Jurkat, Clone E6-1 (cell line): ENCODE measurements around the gene PKHD1.

ENCODE experiments used
- DNase-seq: peaks from one replicate; pipeline ENCODE4 v3.0.0-alpha.2; 2011; ENCODE audit warnings: low read depth, low spot score
- H3K4me3 ChIP-seq: 2 replicates; pipeline ENCODE4 v1.5.1; 2011; ENCODE audit warnings: mild to moderate bottlenecking, low read length, control low read depth, moderate library complexity

PKHD1 gene

DNA sequence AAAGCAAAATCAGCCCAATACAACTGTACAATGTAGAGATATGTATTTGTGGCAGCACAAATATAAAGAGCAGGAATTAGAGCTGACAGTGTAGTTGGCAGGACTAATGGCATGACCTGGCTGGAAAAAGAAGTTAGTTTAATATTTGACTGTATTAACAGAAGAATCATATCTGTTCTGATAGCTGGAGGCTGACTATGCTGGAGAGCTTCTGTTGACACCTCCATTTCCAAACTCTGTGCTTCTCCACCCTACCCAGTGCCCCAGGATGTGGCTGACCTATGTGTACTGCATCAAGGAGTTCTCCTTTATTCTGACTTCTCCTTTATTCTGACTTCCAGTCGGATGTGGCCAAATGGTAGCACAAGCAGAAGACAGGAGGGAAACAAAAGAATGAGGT lies 299.3 kb downstream of the PKHD1 start:
- no peak for DNase-seq
- H3K4me3 ChIP-seq, result no peak overlapping the region

DNA sequence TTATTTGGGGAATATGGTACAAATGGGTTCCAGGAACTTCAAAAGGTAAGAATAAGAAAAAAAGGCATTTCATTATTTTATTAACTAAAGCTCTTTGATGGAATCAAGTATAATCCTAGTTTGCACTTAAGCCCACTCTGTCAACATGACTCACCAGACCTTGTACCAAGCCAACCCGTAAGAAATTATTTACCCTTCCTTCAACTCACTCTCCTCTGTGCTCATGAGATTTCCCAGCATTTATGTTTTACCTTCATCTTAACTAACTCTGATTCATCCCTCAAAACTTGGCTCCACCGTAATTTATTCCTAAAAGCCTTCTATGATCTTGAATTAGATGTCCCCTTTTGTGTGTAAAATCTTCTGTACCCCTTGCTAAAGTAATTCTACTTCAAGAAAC lies 308.7 kb downstream of the PKHD1 start:
- no peak for DNase-seq
- no peak overlapping the region for H3K4me3 ChIP-seq

DNA sequence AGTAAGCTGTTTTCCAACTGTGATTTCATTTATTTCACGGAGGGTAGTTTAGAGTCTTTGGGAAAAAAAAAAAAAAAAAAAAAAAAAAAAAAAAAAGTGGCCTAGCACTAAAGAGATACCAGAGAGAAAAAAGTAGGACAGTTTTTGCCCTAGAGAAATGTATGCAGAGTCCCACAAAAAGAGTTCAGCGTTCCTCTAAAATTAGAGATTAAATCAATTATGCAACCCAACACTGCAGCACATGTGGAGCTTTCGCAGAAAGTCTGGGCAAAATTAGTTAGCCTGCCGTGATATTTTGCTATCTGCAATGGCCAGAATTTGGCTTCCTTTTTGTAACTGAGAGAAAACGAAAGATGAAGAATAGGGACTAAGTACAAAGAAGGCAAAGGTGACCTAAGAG lies 309.8 kb downstream of the PKHD1 start:
- H3K4me3 ChIP-seq, result no peak overlapping the region
- DNase-seq, result no peak

DNA sequence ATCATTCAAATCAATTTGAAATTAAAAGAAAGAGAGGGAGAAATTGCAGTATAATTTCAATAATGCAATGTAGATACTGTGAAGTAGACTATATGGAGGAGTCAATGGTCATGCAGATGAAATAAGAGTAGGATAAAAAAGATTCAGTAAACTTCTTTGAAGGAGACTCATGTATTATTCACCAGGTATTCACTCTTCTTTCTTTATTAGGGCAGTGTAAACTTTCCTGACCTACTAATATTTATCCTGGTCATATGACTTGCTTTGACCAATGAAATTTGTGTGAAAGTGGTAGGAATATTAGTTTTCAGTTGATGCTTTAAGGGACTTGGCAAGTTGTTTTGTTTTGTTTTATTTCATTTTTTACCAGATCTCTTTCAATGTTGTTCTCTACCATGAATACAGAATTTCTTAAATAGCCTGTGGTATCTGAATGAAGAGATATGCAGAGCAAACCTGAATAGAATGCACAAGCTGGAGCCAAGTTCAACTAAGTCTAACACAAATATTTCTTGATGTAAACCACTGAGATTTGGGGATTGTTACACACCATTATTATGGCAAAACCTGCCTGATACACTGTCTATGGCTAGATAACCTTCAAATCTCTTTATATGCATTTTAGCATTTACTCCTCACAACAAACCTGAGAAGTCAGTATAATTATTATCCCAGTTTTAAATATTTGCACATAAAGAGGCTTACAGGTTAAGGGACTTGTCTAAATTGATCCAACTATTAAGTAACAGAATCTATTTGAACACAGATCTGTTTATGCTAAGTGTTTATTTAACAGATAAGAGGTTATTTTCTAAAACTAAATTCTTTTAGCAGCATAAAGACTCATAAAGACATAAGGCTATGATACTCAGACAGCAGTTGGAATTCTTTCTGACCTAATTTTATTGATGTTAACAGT lies 311.2 kb downstream of the PKHD1 start:
- DNase-seq, result no peak
- no peak overlapping the region for H3K4me3 ChIP-seq

DNA sequence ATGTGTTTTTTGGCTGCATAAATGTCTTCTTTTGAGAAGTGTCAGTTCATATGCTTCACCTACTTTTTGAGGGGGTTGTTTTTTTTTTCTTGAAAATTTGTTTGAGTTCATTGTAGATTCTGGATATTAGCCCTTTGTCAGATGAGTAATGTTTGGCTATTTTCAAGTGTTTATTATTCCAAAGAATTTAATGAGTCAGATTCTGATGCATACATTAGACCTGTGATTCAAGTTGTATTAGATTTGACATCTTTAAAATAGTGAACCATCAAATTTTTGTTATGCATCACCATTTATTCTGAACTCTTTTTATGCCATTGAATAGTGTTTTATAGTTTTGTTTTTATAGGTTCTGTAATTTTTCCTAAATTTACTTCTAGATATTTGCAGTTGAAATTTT lies 319.3 kb downstream of the PKHD1 start:
- DNase-seq, result no peak

DNA sequence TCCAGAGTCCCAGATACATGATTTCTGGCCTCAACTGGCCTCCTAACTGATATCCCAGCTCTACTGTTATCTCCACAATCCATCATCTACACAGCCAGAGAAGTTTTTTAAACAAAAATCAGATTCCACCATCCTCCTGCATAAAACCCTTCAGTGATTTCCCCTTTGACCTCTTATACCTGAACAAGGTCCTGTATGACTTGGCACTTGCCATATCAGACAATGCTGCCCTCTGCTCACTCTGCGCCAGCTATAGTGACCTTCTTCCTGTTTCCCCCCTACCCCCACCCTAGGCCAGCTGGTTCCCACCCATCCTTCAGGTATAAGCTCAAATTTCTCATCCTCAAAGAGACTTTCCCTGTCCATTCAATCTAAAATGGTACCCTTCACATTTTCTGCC lies 322.2 kb downstream of the PKHD1 start:
- DNase-seq, result no peak
- H3K4me3 ChIP-seq, result no peak overlapping the region

More for the DNA sequence above, 319.3 kb downstream of the PKHD1 start:
- no peak overlapping the region for H3K4me3 ChIP-seq

DNA sequence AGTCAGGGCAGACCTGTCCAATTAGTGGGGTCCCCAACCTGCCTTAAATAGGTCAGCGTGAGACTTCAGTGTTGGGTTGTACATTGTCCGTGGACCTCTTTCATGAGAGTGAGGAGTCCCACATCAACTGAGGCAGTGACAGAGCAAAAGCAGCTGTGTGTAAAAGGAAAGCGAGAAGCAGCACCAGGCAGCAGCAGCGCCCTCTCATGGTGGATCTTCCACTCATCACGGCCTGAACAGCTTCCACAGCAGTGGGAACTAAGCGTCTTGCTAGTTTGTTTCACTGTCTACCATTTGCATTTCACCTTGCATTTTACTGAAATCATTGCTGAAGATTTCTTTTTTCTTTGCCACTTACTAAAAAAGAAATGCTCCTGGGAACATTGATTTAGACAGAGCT lies 333.8 kb downstream of the PKHD1 start:
- DNase-seq, result peak; percentile 1
- no peak overlapping the region for H3K4me3 ChIP-seq

DNA sequence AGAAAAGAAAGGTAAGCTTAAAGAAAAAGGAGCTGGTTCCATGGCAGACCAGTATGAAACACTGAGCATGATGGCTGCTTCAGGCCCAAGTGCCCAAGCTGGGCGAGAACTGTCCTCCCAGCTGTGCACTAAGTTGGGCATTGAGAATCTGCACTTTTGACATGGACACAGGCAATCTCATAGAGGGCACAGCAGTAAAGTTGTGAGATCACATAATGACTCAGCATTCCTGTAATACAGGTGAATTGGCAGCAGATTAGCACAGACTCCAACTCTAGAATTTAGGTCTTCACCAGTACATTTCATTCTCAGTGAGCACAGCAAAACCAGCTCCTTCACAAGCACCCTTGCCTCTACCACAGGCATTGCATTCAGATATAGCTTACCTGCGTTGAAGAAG lies 343.4 kb downstream of the PKHD1 start:
- no peak overlapping the region for H3K4me3 ChIP-seq
- no peak for DNase-seq

DNA sequence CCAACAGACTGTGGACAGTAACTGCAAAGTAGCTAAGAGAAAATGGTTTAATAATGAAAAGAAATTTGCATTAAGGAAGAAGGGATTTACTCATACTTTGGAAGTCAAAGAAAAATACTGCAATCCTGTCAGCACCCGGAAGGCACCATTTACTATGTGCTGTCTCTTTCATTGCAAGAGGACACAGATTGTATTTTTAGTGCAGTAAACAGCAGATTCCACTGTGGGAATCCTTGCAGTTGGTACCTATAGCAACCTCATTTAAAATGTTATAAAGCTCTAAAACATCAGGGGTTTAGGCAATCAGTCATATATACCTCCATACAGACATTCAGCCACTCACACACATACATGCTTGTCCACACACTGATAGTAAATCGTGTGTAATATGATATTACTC lies 346.8 kb downstream of the PKHD1 start:
- H3K4me3 ChIP-seq, result no peak overlapping the region
- no peak for DNase-seq

DNA sequence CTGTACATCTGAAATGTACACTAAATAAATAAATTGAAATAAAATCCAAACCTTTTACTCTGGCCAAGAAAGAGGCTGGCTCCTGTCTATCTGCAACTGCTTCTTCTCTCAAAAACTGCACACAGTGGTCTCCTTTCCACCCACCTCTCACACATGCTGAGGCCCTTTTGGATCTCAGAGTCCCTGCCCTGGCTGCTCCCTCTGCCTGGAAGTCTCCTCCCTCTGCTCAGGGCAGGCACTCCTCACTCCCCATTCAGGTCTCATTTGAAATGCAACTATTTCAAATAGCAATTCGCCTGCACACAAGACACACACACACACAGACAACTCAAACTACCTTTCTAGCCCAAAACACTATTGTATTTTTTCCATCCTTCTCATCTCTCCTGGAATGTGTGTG lies 348.8 kb downstream of the PKHD1 start:
- DNase-seq, result no peak

DNA sequence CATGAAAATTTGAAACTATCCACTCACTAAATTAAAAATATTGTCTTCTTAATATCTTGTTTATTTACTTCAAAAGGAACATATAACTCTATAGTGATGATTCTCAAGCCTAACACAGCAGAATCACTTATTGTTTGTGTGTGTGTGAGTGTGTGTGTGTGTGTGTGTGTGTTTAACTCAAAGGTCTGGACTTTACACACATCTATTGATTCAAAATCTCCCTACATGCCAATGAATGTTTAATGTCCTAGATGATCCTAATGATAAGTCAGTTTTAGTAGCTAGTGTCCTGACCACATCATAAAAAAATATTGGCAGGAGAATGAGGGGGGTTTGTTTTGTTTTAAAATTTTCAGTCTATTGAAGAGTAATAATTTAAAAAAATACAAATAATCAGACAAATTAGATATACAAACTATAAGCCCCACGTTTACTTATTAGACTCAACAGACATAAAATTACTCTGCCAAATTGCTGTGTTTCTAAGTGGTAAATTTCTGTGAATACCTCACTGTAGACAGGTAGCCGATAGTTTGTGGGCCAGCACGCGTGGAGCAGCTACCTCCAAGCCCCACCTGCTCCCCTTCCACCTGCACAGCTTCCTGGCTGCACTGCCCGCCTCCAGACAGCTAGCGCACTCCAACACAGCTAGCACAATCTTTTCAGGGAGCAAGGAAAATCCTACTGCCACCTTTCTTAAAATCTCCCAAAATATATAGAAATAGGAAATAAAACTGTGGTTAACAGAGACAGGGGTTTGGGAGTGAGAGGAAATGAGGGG lies 349.6 kb downstream of the PKHD1 start:
- DNase-seq, result no peak
- H3K4me3 ChIP-seq, result no peak overlapping the region

More for the DNA sequence above, 348.8 kb downstream of the PKHD1 start:
- no peak overlapping the region for H3K4me3 ChIP-seq

DNA sequence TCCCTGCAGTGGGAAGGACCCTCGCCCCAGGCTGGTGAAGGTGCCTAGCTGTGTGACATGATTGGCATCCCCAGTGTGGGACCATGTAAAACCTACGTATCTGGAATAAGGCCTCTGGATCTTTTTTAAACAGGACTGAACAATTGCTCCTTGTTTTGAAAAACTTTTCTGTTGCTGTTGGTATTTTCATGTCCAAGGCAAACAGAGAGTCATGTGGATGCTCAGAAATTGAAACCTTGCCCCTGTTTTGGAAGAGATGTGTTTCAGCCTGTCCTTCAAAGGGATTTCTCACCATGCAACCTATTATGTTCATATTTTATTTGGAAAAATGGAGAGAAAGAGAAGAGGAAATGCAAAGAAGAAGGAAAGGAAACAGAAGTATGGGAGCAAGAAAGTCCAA lies 362.3 kb downstream of the PKHD1 start:
- no peak overlapping the region for H3K4me3 ChIP-seq
- no peak for DNase-seq

DNA sequence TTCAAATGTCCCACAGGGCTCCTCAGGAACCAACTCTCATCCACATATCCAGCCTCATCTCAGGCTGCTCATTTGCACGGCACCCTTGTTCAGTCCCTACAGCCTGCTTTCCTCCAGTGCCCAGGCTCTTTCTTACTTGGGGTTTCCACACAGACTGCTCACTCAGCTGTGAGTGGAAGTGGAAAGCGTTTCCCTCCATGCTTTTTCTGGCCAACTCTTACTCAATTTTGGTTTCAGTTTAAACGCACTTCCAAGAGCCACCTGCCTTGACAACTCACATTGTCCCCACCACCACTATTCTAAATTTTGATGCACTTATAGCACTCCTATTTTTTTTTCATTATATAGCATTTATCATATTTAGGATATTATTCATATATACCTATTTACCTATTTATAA lies 367.1 kb downstream of the PKHD1 start:
- DNase-seq, result no peak
- no peak overlapping the region for H3K4me3 ChIP-seq

DNA sequence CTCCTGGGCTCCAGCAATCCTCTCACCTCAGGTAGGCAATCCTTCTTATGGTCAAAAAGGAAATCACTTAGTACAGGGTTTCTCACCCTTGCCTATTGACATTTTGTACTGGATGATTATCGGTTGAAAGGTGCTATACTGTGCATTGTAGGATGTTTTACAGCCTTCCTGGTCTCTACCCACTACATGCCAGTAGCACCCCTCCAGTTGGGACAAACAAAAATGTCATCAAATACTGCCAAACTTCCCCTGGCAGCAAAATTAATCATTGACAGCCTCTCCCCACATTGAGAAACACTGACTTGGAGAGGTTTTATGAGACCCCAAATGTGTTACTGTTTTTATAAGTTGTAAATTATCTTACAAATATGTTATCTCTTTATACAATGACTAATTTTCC lies 368.1 kb downstream of the PKHD1 start:
- H3K4me3 ChIP-seq, result no peak overlapping the region
- no peak for DNase-seq

DNA sequence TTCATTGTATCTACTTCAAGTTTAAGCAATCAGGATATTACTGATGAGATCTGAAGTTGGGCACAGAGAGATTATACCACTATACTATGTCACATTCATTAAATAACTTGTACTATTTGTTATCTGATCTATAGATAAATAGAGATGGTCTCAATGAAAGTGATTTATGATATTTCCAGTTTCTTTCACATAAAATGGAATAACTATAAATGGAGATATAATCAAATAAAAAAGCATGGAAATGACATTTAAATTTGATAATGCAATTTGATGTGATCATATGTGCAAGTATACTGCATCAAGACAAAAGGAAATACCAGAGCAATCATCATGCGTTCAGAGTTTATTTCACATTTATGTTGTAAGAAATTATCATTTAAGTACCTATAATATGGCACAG lies 368.9 kb downstream of the PKHD1 start:
- no peak for DNase-seq
- no peak overlapping the region for H3K4me3 ChIP-seq

DNA sequence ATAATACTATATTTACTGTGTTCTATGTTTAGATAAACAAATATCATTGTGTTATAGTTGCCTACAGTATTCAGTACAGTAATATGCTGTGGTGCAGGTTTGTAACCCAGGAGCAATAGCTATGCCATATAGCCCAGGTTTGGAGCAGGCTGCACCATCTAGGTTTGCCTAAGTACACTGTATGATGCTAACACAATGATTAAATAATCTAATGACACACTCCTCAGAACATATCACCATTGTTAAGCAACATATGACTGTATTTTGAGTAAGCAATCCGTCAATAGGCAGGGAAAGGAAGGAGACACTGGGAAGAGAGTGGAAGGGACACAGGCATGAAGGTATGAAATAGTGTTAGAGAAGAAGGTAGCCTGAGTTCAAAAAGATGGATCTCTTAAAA lies 369.9 kb downstream of the PKHD1 start:
- no peak for DNase-seq

DNA sequence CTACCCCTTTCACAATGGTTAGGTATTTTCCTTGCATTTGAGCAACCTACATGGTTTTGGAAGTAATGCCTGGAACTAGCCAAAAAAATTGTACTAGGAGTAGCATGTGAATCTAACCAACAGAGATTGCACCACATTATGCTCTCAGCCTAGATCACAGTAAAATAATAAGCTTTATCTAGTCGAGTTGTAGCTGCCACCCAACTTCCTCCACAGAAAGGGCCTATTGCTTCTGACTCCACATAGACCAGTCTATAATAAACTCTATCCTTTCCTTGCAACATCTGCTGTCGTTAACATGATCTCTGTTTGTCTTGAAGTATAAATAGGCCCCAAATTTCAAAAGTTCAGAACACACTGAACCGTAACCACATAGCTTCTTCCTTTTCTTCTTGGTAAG lies 375.5 kb downstream of the PKHD1 start:
- H3K4me3 ChIP-seq, result no peak overlapping the region
- DNase-seq, result no peak

More for the DNA sequence above, 369.9 kb downstream of the PKHD1 start:
- no peak overlapping the region for H3K4me3 ChIP-seq

DNA sequence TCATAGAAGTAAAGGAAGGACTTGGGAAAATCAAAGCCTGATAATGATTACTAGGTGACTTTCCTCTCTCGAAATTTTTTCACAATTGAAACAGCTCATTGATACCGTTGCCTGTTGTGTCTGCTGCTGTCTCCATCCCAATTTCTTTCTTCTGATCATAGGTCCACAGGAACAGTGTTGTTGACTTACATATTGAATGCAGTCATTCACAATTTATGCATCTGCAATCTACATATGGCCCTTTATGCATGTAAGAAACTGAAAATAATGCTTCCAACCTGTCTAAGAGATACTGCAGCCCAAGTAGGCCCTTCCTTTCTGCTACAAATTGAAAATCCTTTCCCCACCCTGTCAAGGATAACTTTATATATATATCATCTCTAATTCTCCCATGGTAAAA lies 381.3 kb downstream of the PKHD1 start:
- DNase-seq, result no peak
- no peak overlapping the region for H3K4me3 ChIP-seq

DNA sequence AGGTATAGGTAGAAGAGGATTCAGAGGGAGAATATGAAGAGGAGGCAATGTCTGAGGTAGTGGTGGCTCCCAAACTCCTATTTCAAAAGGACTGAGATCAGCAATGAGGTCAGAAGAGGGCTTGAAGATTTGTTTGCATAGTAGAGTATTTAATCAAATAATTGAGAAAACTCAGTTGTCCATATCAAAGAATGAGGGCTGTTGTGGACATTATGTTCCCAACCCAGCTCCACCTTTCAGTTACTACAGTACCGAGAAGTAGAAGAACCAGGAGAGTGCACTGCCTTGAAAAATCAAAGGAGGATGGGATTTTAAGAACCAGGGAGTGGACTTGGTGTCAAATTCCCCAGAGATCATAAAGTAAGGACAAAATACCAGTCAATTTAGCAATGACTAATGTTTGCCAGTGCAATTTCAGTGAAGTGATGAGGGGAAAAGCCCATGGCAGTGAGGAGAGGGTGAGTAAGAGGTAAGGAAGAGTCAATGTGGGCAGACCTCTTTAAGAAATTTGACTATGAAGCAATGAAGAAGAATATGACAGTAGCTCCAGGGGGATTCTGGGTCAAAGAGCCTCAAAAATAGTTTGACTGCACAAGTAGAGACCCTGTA lies 382.4 kb downstream of the PKHD1 start:
- no peak for DNase-seq
- H3K4me3 ChIP-seq, result no peak overlapping the region

DNA sequence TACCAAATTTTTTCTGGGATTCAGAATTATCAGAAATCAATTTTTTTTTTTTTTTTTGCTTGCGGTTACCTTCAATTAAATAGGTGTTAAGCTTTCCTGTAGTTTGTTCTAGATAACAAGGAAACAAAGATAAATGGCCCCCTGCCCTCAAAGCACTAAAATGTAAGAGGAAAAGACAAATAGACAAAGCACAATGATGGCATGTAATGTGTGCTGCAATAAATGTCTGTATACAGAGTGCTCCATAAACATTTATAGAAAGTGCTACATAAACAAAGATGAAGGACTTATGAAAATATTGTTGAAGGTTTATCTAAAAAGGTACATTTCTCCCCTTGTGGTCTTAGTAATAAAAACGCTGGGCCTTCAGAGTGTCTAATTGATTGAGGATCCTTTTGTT lies 384.6 kb downstream of the PKHD1 start:
- no peak overlapping the region for H3K4me3 ChIP-seq
- no peak for DNase-seq
